Fibroblast of mammary gland (primary cell): ENCODE data around the gene TMEM185B.

Experiments used
- DNase-seq: peaks from one replicate; pipeline ENCODE4 v3.0.0-alpha.2; 2010; ENCODE audit warnings: low read depth
- H3K4me3 ChIP-seq: 2 replicates; pipeline ENCODE4 v1.5.1; 2011; ENCODE audit warnings: low read depth, mild to moderate bottlenecking, low read length, moderate library complexity; ENCODE audit not compliant: control insufficient read depth
- TF ChIP-seq, protein P1 (sequence below): conservative IDR thresholded peaks from 2 replicates; pipeline ENCODE4 v1.5.1; 2011; ENCODE audit warnings: low read depth, low read length, inconsistent platforms; ENCODE audit not compliant: control insufficient read depth, insufficient read depth

Gene TMEM185B

GRCh38 chr2:120220756-120221155 lies 2.4 kb downstream of the TMEM185B start:
- no peak overlapping the region for H3K4me3 ChIP-seq
- DNase-seq = no peak
- TF ChIP-seq, protein P1, sequence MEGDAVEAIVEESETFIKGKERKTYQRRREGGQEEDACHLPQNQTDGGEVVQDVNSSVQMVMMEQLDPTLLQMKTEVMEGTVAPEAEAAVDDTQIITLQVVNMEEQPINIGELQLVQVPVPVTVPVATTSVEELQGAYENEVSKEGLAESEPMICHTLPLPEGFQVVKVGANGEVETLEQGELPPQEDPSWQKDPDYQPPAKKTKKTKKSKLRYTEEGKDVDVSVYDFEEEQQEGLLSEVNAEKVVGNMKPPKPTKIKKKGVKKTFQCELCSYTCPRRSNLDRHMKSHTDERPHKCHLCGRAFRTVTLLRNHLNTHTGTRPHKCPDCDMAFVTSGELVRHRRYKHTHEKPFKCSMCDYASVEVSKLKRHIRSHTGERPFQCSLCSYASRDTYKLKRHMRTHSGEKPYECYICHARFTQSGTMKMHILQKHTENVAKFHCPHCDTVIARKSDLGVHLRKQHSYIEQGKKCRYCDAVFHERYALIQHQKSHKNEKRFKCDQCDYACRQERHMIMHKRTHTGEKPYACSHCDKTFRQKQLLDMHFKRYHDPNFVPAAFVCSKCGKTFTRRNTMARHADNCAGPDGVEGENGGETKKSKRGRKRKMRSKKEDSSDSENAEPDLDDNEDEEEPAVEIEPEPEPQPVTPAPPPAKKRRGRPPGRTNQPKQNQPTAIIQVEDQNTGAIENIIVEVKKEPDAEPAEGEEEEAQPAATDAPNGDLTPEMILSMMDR = no peak

DNA sequence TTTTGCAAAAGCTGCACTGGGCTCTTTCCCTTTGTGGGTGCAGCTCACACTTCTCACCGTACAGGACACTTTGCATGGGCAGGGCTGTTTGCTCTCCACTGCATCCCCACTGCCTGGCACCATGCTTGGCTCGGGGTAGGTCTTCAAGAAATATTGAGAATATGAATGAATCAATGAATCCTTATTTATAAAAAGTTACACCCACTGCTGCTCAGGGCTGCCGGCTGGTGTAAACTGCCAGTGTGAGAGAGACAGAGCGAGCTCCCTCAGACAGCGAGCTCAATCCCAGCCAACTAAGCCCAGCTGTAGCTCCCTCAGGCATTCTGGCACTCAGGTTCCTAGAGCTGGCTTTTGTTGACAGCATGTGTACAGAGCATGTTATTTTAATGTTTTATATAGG lies 3.4 kb downstream of the TMEM185B start:
- H3K4me3 ChIP-seq = no peak overlapping the region
- TF ChIP-seq, protein P1 = no peak
- DNase-seq = no peak

DNA sequence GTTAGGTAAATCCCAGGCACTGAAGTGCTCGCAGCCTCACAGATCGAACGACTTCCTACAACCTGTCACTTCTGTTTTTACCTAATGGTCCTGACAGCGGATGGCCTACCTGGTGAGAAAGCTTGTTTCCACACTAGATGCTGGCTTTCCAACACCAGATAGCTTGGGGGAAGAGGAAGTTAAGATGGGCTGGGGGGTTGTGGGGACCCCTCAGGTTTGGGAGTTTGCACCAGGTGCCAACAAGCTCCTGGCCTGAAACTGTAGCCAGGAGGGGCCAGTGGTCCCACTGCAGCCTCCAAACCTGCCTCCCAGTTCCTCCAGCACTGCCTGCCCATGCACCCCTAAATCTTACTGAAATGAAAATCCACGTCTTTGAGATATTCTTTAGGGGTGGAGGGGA lies 3.9 kb downstream of the TMEM185B start:
- TF ChIP-seq, protein P1 = no peak
- H3K4me3 ChIP-seq = no peak overlapping the region
- no peak for DNase-seq

- DNase-seq = no peak
- TF ChIP-seq, protein P1 = no peak
- H3K4me3 ChIP-seq = no peak overlapping the region
These were observed 5.0 kb downstream of the TMEM185B start for GRCh38 chr2:120218181-120218580.

- TF ChIP-seq, protein P1 = no peak
- DNase-seq = no peak
- no peak overlapping the region for H3K4me3 ChIP-seq
These were observed 12.9 kb downstream of the TMEM185B start for GRCh38 chr2:120210270-120210693.

- TF ChIP-seq, protein P1 = no peak
- no peak overlapping the region for H3K4me3 ChIP-seq
- no peak for DNase-seq
These were observed 13.6 kb downstream of the TMEM185B start for GRCh38 chr2:120209427-120210269.
